SK-N-SH (cell line): ENCODE results near the gene CTCFL. TPM values are rescaled to one million over a fixed set of nuclear protein-coding genes. Genes with fewer than 3 reads are reported as not detected.

Experiments
- CTCF ChIA-PET: fragments of 300-600, 350-600 bp; formaldehyde crosslinking; extraction: SDS; loops from one replicate; lab custom pipeline; 2021; lab: Yijun Ruan, JAX
- POLR2A ChIA-PET: fragments of 350-600 bp; sonication (Branson Sonifier 250); formaldehyde crosslinking; extraction: SDS; loops from one replicate; lab custom pipeline; 2020; ENCODE audit warnings: antibody characterized with exemption, inconsistent platforms; lab: Yijun Ruan, JAX
- DNase-seq: peaks from one replicate; pipeline ENCODE4 v3.0.0; 2012
- H2AFZ ChIP-seq: fragments of 200-600 bp; sonication (generic); 2 replicates; pipeline ENCODE4 v1.8.1; 2016; ENCODE audit warnings: antibody characterized with exemption, mild to moderate bottlenecking, low read depth
- H3F3A ChIP-seq: fragments of 200-600 bp; sonication (generic); replicated peaks from 2 replicates; pipeline ENCODE3; 2016; ENCODE audit warnings: antibody characterized with exemption, mild to moderate bottlenecking; ENCODE audit not compliant: insufficient read depth
- H3K27ac ChIP-seq, 2 experiments: fragments of 200-500 bp in 1 of 2; fragments of 200-600 bp in 1 of 2; sonication (Bioruptor generic) in 1 of 2; sonication (generic), shearing (Covaris generic) in 1 of 2; 2 replicates each; pipeline versions ENCODE4 v1.5.1 to v1.6.1; 2014 to 2016; ENCODE audit warnings: low read depth in 2 of 2, inconsistent platforms in 1 of 2, low read length in 1 of 2, mild to moderate bottlenecking in 1 of 2, mixed read lengths in 1 of 2
- H3K27me3 ChIP-seq: fragments of 200-600 bp; sonication (generic), shearing (Covaris generic); 2 replicates; pipeline ENCODE4 v1.6.1; 2016; ENCODE audit warnings: mixed run types; ENCODE audit not compliant: insufficient read depth
- H3K36me3 ChIP-seq, 2 experiments: fragments of 200-500 bp in 1 of 2; fragments of 200-600 bp in 1 of 2; sonication (Bioruptor generic) in 1 of 2; sonication (generic) in 1 of 2; replicated peaks in 1 of 2; 2 replicates each; pipeline versions ENCODE3 to v1.5.1; 2014 to 2016; ENCODE audit warnings: low read length in 1 of 2, mild to moderate bottlenecking in 1 of 2; ENCODE audit not compliant: insufficient read depth in 2 of 2, control insufficient read depth in 1 of 2
- H3K4me1 ChIP-seq, 2 experiments: fragments of 200-500 bp in 1 of 2; fragments of 200-600 bp in 1 of 2; sonication (Bioruptor generic) in 1 of 2; sonication (generic), shearing (Covaris generic) in 1 of 2; 2 replicates each; pipeline versions ENCODE4 v1.5.1 to v1.6.1; 2014 to 2016; ENCODE audit warnings: low read depth in 1 of 2, low read length in 1 of 2, mixed run types in 1 of 2; ENCODE audit not compliant: insufficient read depth in 2 of 2, control insufficient read depth in 1 of 2
- H3K4me2 ChIP-seq: fragments of 200-600 bp; sonication (generic), shearing (Covaris generic); 2 replicates; pipeline ENCODE4 v1.6.1; 2017; ENCODE audit warnings: mixed run types
- H3K4me3 ChIP-seq, 2 experiments: fragments of 200-500 bp in 1 of 2; fragments of 200-600 bp in 1 of 2; sonication (Bioruptor generic) in 1 of 2; sonication (generic), shearing (Covaris generic) in 1 of 2; 2 replicates each; pipeline versions ENCODE4 v1.5.1 to v1.8.1; 2014 to 2016; ENCODE audit warnings: low read depth in 2 of 2, inconsistent platforms in 1 of 2, low read length in 1 of 2, mild to moderate bottlenecking in 1 of 2, mixed read lengths in 1 of 2, moderate library complexity in 1 of 2
- H3K79me2 ChIP-seq: fragments of 200-600 bp; sonication (generic); 2 replicates; pipeline ENCODE4 v1.8.1; 2017; ENCODE audit warnings: mild to moderate bottlenecking; ENCODE audit not compliant: insufficient read depth
- H3K9ac ChIP-seq: fragments of 200-600 bp; sonication (generic); 2 replicates; pipeline ENCODE4 v1.6.1; 2017; ENCODE audit warnings: mixed run types
- H3K9me2 ChIP-seq: fragments of 200-600 bp; sonication (generic); 2 replicates; pipeline ENCODE4 v1.6.1; 2017; ENCODE audit warnings: mixed run types
- H3K9me3 ChIP-seq: fragments of 200-600 bp; sonication (generic); 2 replicates; pipeline ENCODE4 v1.6.1; 2017; ENCODE audit warnings: mixed run types, mild to moderate bottlenecking, moderate library complexity
- H4K20me1 ChIP-seq: fragments of 200-600 bp; sonication (generic); 2 replicates; pipeline ENCODE4 v1.6.1; 2017; ENCODE audit warnings: mild to moderate bottlenecking, mixed run types; ENCODE audit not compliant: insufficient read depth
- ELF1 ChIP-seq: IDR thresholded peaks from 2 replicates; pipeline ENCODE4 v1.4.0; 2012
- EP300 ChIP-seq, 2 experiments: IDR thresholded peaks; 2 replicates each; pipeline versions ENCODE4 v1.4.0 to v1.6.1; 2012; ENCODE audit warnings: borderline replicate concordance in 1 of 2, low read depth in 1 of 2, low read length in 1 of 2
- EZH2phosphoT487 ChIP-seq: fragments of 200-600 bp; sonication (generic); IDR thresholded peaks from 2 replicates; pipeline ENCODE4 v1.6.1; 2017; ENCODE audit warnings: low read depth, mixed run types, mild to moderate bottlenecking, antibody characterized with exemption, moderate library complexity, borderline replicate concordance
- FOXM1 ChIP-seq: IDR thresholded peaks from 2 replicates; pipeline ENCODE4 v1.4.0; 2012; ENCODE audit warnings: low read depth, mild to moderate bottlenecking
- GATA2 ChIP-seq: sonication (generic); formaldehyde crosslinking; IDR thresholded peaks from 2 replicates; pipeline ENCODE4 v1.5.0; 2020; ENCODE audit warnings: mild to moderate bottlenecking, missing genetic modification reagents
- IRF3 ChIP-seq: fragments of 150-350 bp; IDR thresholded peaks from 2 replicates; pipeline ENCODE4 v1.6.1; 2016; ENCODE audit warnings: mild to moderate bottlenecking, low read depth, low read length
- JUND ChIP-seq: IDR thresholded peaks from 2 replicates; pipeline ENCODE4 v1.4.0; 2012
- MAX ChIP-seq: IDR thresholded peaks from 2 replicates; pipeline ENCODE4 v1.4.0; 2012; ENCODE audit warnings: low read depth
- MXI1 ChIP-seq: IDR thresholded peaks from 2 replicates; pipeline ENCODE4 v1.6.1; 2012; ENCODE audit warnings: mild to moderate bottlenecking, low read depth, low read length, improper control_type of control experiment
- NFIC ChIP-seq: IDR thresholded peaks from 2 replicates; pipeline ENCODE4 v1.4.0; 2012; ENCODE audit warnings: borderline replicate concordance
- PBX3 ChIP-seq: IDR thresholded peaks from 2 replicates; pipeline ENCODE4; 2012
- RCOR1 ChIP-seq: fragments of 150-350 bp; IDR thresholded peaks from 2 replicates; pipeline ENCODE4 v1.6.1; 2017; ENCODE audit warnings: antibody characterized with exemption, low read length
- RXRA ChIP-seq: IDR thresholded peaks from 2 replicates; pipeline ENCODE4 v1.4.0; 2012; ENCODE audit warnings: low read depth, mild to moderate bottlenecking, borderline replicate concordance
- SMC3 ChIP-seq: IDR thresholded peaks from 2 replicates; pipeline ENCODE4 v1.6.1; 2012; ENCODE audit warnings: low read depth, low read length, improper control_type of control experiment
- TAF1 ChIP-seq: IDR thresholded peaks from 2 replicates; pipeline ENCODE4 v1.6.1; 2012; ENCODE audit warnings: low read depth, mild to moderate bottlenecking, low read length, moderate library complexity, borderline replicate concordance
- TCF12 ChIP-seq: IDR thresholded peaks from 2 replicates; pipeline ENCODE4 v1.4.0; 2012
- YY1 ChIP-seq: IDR thresholded peaks from 2 replicates; pipeline ENCODE4 v1.4.0; 2012; ENCODE audit warnings: low read depth, mild to moderate bottlenecking
- WGBS: methylation state at CpG from one replicate; pipeline ENCODE4 v1.1.6; 2017; ENCODE audit warnings: low lambda C conversion rate; 5-methylcytosine and 5-hydroxymethylcytosine counted together
- polyA plus RNA-seq, 3 experiments: library from polyadenylated mRNA; depleted of rRNA; stranded (reverse); fragments of >200 nt; gene quantifications; 2 replicates each; pipeline ENCODE4 v1.2.3, GENCODE V29; 2012

The CTCFL gene
- polyA plus RNA-seq, 1 of the 3 experiments (the other 2 are of a cell fraction) = not detected

GRCh38 chr20:57479196-57479595 is 45.7 kb downstream of the CTCFL start (continued):
- TF ChIP-seq EP300 (IDR thresholded peaks at IDR 0.05; ENCODE audit: borderline replicate concordance in 1 of 2, low read depth in 1 of 2, low read length in 1 of 2) (no peak), MAX (no peak), GATA2 (CRISPR knock-in tag) (no peak)

- WGBS = 61% methylated on average over 9 of the region's 9 CpGs
- H3K9me2 ChIP-seq = no peaks in the 10 kb centered on the region
- TF ChIP-seq TAF1 (no peak), SMC3 (no peak), MXI1 (no peak), ELF1 (no peak), EZH2phosphoT487 (no peak), EP300 (IDR thresholded peaks at IDR 0.05; ENCODE audit: borderline replicate concordance in 1 of 2, low read depth in 1 of 2, low read length in 1 of 2) (no peak), JUND (no peak), YY1 (no peak), PBX3 (no peak), RXRA (no peak)
- no peak overlapping the region for H3K4me2 ChIP-seq
- H3K36me3 ChIP-seq = no peaks in the 10 kb centered on the region
- POLR2A ChIA-PET = no interaction called here
- no peak for DNase-seq
- no peaks in the 10 kb centered on the region for H4K20me1 ChIP-seq
- H2AFZ ChIP-seq = no peak overlapping the region
- H3K27ac ChIP-seq = no peak overlapping the region
- no peaks in the 10 kb centered on the region for H3K79me2 ChIP-seq
- no peak overlapping the region for H3K4me3 ChIP-seq
- H3K9me3 ChIP-seq = no peaks in the 10 kb centered on the region
- peaks cover 13% of the 10 kb centered on the region for H3K27me3 ChIP-seq
- CTCF ChIA-PET = interaction anchor here (1.5 to 2.9 kb wide), 2 partner anchors 15 to 20 kb away, joined by 4 to 9 read pairs; no protein-coding TSS in a partner anchor
- H3K4me1 ChIP-seq = no peaks in the 10 kb centered on the region; a peak in 1 of 4 replicates
- no peak overlapping the region for H3K9ac ChIP-seq
- no peaks in the 10 kb centered on the region for H3F3A ChIP-seq
These were observed 46.8 kb downstream of the CTCFL start for GRCh38 chr20:57478176-57478575.

GRCh38 chr20:57476641-57477461 is 48.1 kb downstream of the CTCFL start:
- Histone ChIP-seq H3K27ac (no peak overlapping the region), H3F3A (no peaks in the 10 kb centered on the region), H4K20me1 (no peaks in the 10 kb centered on the region), H3K9ac (no peak overlapping the region), H3K4me2 (no peak overlapping the region), H3K9me3 (no peaks in the 10 kb centered on the region), H3K4me1 (no peaks in the 10 kb centered on the region; a peak in 1 of 4 replicates), H2AFZ (no peak overlapping the region), H3K4me3 (no peak overlapping the region), H3K9me2 (no peaks in the 10 kb centered on the region), H3K27me3 (peaks cover 13% of the 10 kb centered on the region), H3K79me2 (no peaks in the 10 kb centered on the region), H3K36me3 (no peaks in the 10 kb centered on the region)
- 74% methylated on average over 17 of the region's 17 CpGs for WGBS
- ChIA-PET POLR2A (interaction anchor here (0.6 kb wide), 1 partner anchor 12 kb away, joined by 3 read pairs; no protein-coding TSS in a partner anchor), CTCF (interaction anchor here (1.5 to 2.9 kb wide), 4 partner anchors 17 to 96 kb away, joined by 4 to 9 read pairs (median 5); no protein-coding TSS in a partner anchor)
- DNase-seq = no peak
- no peak for TF ChIP-seq FOXM1
- TF ChIP-seq YY1 = no peak
- TF ChIP-seq NFIC = no peak
- no peak for TF ChIP-seq TCF12
- no peak for TF ChIP-seq RCOR1
- no peak for TF ChIP-seq IRF3
- TF ChIP-seq, all 33 proteins: peak for 0
